Upper lobe of left lung (tissue), 4 donors: ENCODE results near the gene ZBTB39.

Experiments
- CTCF ChIP-seq, 6 experiments: fragments of 450-650 bp in 4 of 6; fragments of 200-600 bp in 2 of 6; sonication (generic) in 2 of 6; IDR thresholded peaks; one replicate each; pipeline ENCODE4 v1.5.1; 2016 to 2019; ENCODE audit warnings: antibody characterized with exemption in 6 of 6
- EP300 ChIP-seq, 4 donors: sonication (generic); formaldehyde crosslinking; IDR thresholded peaks; one replicate each; pipeline ENCODE4 v1.5.1; 2017; ENCODE audit warnings: antibody characterized with exemption in 4 of 4, control low read depth in 2 of 4
- POLR2A ChIP-seq, 4 donors: fragments of 450-650 bp; IDR thresholded peaks; one replicate each; pipeline ENCODE4 v1.5.1; 2016 to 2017; ENCODE audit warnings: antibody characterized with exemption in 4 of 4, mild to moderate bottlenecking in 2 of 4

DNA sequence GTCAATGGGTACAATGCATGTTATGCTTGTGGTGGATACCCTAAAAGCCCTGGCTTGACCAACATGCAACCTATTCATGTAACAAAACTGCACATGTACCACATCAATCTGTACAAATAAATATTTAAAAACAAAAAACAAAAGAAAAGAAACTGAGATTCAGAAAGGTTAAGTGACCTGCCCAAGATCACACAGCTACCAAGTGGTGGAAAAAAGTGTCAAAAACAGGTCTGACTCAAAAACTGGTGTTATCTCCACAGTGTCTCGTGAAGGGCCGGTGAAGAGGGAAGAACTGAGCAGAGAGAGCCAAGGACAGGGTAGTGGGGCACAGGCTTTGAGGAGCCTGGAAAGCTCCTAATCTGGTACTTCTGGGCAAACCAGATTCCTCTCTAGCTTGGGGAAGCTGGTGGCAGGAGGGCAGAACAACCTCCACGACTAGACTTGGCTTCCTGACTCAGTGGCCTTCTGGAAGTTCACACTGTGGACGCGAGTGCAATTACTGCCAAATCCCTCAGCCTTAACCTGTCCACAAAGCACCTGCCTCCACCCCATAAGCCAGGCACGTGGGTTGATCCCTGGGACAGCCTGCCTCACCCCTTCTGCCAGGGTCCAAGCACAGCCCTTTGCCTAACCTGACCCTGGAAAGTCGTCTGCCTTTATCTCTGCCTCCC is 15.6 kb downstream of the ZBTB39 start:
- TF ChIP-seq POLR2A (IDR thresholded peaks at IDR 0.05) (no peak), EP300 (IDR thresholded peaks at IDR 0.05) (no peak), CTCF (IDR thresholded peaks at IDR 0.05) (no peak)
